NCI-H1436 (cell line): ENCODE data around the gene MXRA8.
"Not testable (repeated sequence)": the region's sequence is repeated elsewhere in the genome, so short reads cannot be mapped to it uniquely, and the experiment has no call there.

Experiments
- DNase-seq: peaks from one replicate; lab custom pipeline; 2025; lab: John Stamatoyannopoulos, UW

MXRA8 gene

DNA sequence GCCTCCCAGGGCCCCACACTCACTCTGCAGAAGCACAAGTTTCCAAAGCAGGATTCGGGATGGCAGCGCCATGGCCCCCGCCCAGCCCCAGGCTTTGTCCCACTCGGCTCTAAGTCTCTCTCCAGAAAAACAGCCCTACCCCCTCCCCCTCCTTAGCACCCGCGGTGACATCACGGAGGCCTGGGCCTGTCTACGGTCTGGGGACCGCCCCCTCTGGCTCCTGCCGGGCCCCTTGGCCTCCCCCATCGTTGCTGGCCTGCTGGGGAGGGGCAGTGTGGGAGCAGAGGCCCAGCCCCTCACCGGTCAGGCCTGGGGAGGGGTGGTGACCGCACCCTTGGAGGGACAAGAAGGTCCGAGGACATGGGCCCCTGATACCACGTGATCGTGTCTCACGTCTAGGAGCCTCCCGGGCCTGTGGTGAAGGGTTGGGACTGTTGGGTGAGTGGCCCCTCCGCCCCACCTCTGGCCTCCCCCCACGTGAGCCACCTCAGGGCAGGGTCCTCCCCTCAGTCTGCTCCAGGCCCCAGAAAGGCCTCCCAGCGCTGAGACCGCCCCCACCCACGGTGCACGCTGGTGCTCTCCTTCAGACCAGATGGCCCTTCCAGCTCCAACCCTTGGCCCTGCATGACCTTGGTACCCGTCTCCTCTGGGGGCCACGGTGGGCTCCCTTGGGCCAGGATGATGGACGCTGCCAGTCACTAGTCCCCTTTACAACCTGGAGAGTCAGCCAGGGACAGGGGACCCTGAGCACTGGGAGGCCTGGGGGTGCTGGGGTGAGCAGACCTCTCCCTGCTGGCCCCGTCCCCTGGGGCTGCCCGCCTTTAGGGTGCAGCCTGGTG lies at the start of gene MXRA8:
TSS of gene MXRA8 (minus strand) at position 123 of the 839 bp plus-strand sequence. CDS start at position 72, 51 bp downstream.
- DNase-seq, result no peak

DNA sequence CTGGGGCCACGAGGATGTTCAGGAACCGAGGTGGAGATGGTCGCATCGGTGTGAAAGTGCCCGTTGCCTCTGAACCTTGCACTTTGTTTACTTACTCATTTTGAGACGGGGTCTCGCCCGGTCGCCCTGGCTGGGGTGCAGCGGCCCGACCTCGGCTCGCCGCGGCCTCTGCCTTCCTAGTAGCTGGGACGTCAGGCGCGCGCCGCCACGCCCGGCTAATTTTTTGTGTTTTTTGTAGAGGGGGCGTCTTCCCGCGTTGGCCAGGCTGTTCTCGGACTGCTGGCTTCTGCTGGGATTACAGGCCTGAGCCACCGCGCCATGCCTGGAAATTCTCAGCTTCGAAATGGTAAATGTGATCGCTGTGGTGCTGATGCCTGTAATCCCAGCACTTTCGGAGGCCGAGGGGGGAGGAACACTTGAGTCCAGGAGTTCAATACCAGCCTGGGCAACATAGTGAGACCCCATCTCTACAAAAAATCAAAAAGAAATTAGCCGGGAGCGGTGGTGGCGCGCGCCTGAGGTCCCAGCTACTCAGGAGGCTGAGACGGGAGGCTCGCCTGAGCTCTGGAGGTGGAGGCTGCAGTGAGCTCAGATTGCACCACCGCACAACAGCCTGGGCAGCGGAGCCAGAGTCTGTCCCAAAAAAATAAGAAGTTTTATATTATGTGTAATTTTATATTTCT lies 49.4 kb upstream of the MXRA8 start:
- DNase-seq, result no peak

DNA sequence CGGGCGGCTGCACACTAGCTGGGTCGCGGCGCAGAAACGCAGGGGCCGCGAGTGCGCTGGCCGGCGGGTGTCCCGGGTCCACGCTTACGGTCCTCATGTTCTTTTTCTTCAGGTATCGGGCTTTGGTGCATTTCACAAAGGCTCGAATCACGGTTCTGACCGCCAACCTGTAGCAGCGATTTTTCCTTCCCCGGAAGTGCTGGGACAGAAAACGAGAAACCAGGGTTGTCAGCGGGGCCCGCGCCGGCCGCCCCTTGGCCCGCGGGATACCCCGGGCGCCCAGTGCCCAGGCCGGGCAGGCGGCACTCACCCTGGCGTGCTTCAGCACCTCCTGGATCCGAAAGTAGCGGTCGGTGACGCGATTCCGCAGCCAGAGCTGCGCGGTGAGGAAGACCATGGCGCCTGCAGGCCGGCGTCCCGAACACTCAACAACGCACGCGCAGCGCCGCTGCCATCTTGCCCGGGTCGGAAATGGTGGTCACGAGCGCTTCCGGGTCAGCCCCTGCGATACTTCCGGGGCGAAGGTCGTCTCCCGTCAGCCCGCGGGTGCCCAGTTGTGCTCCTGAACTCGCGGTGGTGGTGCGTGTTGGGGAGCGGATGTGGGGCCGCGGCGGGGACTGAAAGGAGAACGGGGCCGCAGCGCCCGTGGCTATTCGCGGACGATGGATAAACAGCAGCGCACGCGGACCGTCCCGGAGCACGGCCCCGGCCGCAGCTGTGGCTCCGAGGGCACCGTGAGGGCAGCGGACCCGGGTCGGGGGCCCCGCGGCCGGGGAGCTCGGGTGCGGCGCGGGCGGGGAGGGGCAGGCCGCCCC lies 48.7 kb upstream of the MXRA8 start, which contains the start of gene MRPL20:
TSS of gene MRPL20 (minus strand) at position 473 of the 815 bp plus-strand sequence. CDS start at position 397, 76 bp downstream.
- peak; percentile 90 for DNase-seq

- no peak for DNase-seq
Observed at GRCh38 chr1:1406101-1406820, 47.9 kb upstream of the MXRA8 start.

- no peak for DNase-seq
Observed at GRCh38 chr1:1403653-1404052, 45.3 kb upstream of the MXRA8 start.

GRCh38 chr1:1402901-1403392 lies 44.6 kb upstream of the MXRA8 start:
- DNase-seq, result not testable (repeated sequence)

DNA sequence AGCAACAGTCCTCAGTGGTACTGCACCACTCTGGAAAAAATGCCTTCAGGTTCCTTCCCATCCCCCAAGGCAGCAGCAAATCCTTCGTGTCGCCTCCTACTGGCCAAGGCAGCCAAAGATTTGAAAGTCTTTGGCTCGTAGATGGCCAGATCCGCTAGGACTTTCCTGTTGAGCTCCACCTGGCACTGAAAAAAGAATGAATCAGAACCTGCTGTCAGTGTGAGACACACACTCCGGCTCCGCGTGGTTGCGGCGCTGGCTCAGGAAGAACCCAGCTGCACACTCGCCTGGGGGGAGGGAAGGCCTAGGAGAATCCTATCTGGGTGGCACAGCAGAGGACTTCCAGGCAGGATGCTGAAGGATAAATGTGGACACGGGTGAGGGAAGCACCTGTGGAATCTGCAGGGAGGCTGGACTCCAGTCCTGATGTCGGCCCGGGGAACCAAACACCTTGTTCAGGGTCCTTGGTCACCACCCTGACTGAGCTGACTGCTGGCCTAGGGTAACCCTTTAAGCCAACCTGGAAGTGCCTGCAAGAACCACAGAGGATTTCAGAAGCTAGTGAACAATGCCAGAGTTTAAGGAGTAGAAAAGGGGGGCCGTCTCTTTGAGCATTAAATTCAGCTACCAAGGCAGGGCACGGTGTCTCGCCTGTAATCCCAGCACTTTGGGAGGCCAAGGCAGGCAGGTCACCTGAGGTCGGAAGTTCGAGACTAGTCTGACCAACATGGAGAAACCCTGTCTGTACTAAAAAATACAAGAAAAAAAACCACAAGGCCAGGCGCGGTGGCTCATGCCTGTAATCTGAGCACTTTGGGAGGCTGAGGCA lies 43.9 kb upstream of the MXRA8 start:
- peak; percentile 30 for DNase-seq

DNA sequence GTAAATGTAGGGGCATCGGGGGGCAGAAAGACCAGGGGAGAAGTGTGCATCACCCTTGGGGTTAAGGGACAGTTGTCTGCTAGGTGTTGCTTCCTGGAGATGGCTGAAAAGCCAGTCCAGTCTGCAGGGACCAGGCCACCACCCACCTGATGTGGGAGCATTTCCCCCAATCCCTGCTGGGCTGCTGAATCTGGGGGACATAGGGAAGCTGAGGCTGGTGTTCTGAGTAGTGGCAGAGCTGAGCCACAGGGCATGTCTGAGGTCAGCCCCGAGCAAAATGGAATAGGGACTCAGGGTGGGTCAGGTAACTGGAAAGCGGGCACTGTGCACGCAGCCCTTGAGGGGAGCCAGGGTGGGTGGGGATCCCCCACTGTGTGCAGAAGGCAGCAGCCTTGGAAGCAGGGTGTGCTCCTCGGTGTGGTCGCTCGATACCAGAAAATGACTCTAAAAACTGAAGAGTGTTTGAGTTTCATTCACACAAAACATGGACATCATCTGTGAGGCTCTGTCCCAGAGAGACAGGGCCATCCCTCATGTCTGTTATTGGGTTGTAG lies 43.2 kb upstream of the MXRA8 start:
- no peak for DNase-seq

DNA sequence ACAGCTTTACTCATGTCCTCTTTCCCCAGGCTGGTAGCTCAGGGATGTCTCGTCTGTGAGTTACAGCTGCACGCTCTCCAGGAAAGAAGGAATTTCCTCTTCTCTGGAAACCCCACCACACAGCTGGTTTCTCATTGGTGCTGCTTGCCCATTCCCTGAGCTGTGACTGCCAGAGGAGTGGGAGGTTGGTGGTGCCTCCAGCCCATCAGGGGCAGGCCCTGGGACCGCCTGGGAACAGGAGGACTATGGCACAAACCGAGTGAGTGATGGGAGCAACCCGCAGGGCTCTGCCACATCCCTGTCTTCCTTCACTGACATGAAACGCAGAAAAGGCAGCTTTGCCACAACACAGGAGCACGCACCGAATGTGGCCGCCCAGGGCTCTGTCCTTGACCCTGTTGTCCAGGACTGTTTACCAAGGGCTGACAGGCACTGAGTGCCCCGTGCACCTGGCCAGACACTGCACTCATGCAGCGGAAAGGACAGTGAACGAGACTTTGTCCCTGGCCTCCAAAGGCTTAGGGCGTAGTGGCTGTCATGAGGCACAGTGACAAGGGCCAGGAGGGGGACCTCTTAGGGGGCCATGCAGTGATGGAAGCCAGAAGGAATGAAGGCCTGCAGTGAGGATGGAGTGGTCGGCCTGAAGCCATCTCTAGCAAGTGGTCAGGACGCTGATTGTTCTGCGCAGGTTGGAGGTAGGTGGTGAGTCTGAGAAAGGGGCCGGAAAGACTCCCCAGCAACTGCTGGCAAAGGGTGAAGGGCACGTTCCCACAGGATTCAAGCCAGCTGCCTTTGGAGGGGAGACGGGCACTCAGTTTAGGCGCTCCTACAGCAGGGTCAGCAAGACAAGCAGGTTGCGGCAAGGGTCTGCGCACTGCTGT lies 42.5 kb upstream of the MXRA8 start:
- DNase-seq, result no peak

DNA sequence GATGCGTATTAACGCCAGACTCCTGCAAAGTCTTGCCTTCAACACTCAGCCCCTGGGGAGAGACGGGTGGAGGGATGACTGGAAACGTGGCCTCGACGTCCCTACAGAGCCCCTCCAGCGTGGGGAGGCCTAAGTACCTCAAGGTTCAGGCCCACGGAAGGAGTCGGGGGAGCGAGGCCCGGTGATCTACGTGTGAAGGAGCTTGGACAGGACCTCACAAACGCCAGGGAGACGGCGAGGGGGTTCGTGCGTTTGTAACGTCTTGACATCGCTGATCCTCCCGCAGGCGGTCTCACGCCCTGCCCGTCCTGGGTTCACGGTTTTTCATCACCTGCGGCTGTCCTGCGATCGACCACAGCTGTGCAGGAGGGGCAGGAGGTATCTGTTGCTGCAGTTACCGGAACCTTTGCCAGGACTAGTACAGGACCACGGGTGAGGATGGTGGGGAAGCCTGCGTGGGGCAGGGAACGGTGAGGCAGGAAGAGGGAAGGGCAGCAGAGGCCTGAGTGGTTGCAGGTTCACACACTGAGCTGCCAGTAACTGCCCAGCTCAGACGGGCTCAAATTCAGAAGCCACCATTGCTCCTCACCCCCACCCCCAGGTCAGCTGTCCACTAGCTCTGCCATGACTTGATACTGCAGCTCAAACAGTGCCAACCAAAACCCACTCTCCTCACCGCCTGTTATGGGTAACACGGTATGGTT lies 41.7 kb upstream of the MXRA8 start:
- DNase-seq, result no peak

- DNase-seq, result peak; percentile 96
Observed at GRCh38 chr1:1399187-1399871, 41.0 kb upstream of the MXRA8 start, which contains the start of gene CCNL2. TSS of gene CCNL2 (minus strand) at chr1:1399335. CDS start at chr1:1399306, 29 bp downstream.

DNA sequence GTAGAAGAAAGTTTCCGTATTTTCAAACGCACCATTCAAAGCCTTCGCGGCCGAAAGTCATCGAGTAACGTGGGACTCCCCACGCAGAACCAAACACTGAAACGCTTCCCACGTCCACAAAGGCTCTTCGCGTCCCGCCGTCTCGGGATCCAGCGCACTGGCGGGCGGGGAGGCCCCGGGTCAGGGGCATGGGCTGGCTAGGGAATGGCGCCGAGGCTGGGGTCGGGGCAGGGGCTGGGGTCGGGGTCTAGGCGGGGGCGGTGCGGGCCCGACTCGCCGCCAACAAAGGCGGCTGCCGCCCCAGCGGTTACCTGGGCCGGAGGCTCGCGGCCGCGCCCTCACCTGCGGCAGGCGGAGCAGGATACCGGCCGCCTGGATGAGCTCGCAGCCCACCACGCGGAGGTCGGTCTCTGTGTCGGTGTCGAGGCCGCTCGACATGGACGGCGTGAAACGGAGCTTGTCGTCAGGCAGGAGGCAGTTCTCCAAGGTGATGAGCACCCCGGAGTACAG lies 40.4 kb upstream of the MXRA8 start:
- no peak for DNase-seq

GRCh38 chr1:1397839-1398523 lies 39.6 kb upstream of the MXRA8 start:
- DNase-seq, result no peak

DNA sequence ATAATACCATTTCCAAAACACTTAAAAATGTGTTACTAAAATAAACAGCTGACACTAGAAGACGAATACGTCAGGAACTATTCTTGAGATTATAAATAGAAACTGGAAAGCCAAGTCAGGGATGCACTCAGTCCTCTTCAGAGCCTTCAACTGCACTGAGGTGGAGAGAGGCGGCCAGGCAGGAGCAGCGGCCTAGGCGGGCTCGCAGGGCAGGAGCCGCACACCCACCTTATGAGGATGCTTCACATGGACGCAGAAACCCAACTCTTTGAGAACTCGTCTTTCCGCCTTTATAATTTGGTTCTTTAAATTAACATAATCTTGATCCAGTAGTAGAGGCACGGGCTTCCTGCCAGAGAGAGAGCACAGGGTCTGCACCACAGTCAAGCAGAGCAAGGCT lies 36.8 kb upstream of the MXRA8 start:
- no peak for DNase-seq

GRCh38 chr1:1394116-1394515 lies 35.8 kb upstream of the MXRA8 start:
- DNase-seq, result no peak

DNA sequence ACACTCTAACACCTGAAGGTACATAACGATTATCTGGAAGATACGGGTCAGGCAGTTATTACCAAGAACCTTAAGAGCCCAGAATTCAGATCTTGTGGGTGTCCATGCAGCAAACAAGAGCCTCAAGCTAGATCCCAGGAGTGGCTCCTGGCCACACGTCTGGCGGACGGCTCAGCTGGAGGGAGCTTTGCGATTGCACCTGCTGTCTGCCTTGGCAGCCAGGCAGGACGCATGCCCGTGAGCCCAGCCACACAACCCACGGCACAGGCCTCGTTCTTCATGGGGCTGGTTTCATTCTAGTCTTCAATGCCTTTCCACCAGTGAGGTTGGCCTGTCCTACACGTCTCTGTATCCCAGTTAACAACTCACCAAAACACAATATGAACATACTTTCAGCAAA lies 35.1 kb upstream of the MXRA8 start:
- DNase-seq, result no peak

DNA sequence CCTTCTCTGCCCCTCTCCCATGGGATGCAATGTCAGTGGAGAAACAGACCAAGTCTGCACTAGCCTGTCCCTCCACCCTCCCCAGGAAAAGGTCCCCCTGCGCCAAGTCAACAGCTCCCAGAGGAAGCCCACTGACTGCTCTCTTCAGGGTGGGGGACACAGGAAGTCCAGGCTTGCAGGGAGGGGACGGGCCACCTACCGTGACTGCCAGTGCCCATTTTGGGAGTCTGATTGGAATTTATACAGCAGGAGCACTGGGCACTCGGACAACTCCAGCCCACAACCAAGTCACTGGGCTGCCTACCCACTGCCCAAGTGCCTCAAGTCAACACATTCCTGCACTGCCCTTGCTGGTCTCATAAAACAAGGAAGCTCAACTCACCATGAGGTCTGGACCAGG lies 34.7 kb upstream of the MXRA8 start:
- no peak for DNase-seq
